ENCODE measurements around the gene ZBTB44. TPM values are rescaled to one million over a fixed set of nuclear protein-coding genes. Genes with fewer than 3 reads are reported as not detected.
"Not testable (repeated sequence)": the region's sequence is repeated elsewhere in the genome, so short reads cannot be mapped to it uniquely, and the experiment has no call there.

The ZBTB44 gene
- total and polyA plus RNA-seq, 2 donors, result 12.1 to 85.6 TPM

DNA sequence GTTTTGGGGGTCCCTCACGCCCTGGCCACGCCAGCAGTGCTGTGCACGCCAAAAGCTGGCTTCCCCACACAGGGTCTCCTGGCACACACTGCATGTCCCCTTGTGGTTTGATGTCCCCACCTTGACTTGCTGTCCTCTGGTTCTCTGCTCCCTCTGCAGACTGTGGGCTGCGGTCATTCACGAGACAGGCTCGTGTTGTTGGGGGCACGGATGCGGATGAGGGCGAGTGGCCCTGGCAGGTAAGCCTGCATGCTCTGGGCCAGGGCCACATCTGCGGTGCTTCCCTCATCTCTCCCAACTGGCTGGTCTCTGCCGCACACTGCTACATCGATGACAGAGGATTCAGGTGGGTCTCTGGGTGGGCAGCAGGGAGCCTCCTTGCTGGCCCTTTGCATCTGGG is 114.9 kb downstream of the ZBTB44 start:
- no peaks in the 10 kb centered on the region for H3K4me1 ChIP-seq (ENCODE audit: insufficient read depth)
- no peak overlapping the region for H3K27ac ChIP-seq (ENCODE audit: low read depth)
- DNase-seq (ENCODE audit: extremely low spot score), result no peak
- WGBS, result 91% methylated on average over 12 of the region's 12 CpGs
- H3K4me3 ChIP-seq (ENCODE audit: low read depth, low read length), result no peak overlapping the region
- no peaks in the 10 kb centered on the region for H3K36me3 ChIP-seq (ENCODE audit: insufficient read depth)

- no peak for DNase-seq (ENCODE audit: extremely low spot score)
- 90% methylated on average over 15 of the region's 15 CpGs for WGBS
Measured at GRCh38 chr11:130198964-130199363, 115.8 kb downstream of the ZBTB44 start.

GRCh38 chr11:130198292-130198691 is 116.4 kb downstream of the ZBTB44 start:
- H3K27ac ChIP-seq (ENCODE audit: low read depth), result no peak overlapping the region
- DNase-seq (ENCODE audit: extremely low spot score), result no peak
- H3K4me1 ChIP-seq (ENCODE audit: insufficient read depth), result no peaks in the 10 kb centered on the region
- 84% methylated on average over 22 of the region's 22 CpGs for WGBS
- no peak overlapping the region for H3K4me3 ChIP-seq (ENCODE audit: low read depth, low read length)
- H3K36me3 ChIP-seq (ENCODE audit: insufficient read depth), result no peaks in the 10 kb centered on the region

More at GRCh38 chr11:130198964-130199363, 115.8 kb downstream of the ZBTB44 start:
- Histone ChIP-seq H3K36me3 (ENCODE audit: insufficient read depth) (no peaks in the 10 kb centered on the region), H3K27ac (ENCODE audit: low read depth) (no peak overlapping the region), H3K4me3 (ENCODE audit: low read depth, low read length) (no peak overlapping the region), H3K4me1 (ENCODE audit: insufficient read depth) (no peaks in the 10 kb centered on the region)

GRCh38 chr11:130197386-130198035 is 117.2 kb downstream of the ZBTB44 start:
- H3K27ac ChIP-seq (ENCODE audit: low read depth), result no peak overlapping the region
- no peak for DNase-seq (ENCODE audit: extremely low spot score)
- H3K4me3 ChIP-seq (ENCODE audit: low read depth, low read length), result no peak overlapping the region
- no peaks in the 10 kb centered on the region for H3K36me3 ChIP-seq (ENCODE audit: insufficient read depth)
- H3K4me1 ChIP-seq (ENCODE audit: insufficient read depth), result no peaks in the 10 kb centered on the region
- WGBS, result 87% methylated on average over 27 of the region's 27 CpGs

DNA sequence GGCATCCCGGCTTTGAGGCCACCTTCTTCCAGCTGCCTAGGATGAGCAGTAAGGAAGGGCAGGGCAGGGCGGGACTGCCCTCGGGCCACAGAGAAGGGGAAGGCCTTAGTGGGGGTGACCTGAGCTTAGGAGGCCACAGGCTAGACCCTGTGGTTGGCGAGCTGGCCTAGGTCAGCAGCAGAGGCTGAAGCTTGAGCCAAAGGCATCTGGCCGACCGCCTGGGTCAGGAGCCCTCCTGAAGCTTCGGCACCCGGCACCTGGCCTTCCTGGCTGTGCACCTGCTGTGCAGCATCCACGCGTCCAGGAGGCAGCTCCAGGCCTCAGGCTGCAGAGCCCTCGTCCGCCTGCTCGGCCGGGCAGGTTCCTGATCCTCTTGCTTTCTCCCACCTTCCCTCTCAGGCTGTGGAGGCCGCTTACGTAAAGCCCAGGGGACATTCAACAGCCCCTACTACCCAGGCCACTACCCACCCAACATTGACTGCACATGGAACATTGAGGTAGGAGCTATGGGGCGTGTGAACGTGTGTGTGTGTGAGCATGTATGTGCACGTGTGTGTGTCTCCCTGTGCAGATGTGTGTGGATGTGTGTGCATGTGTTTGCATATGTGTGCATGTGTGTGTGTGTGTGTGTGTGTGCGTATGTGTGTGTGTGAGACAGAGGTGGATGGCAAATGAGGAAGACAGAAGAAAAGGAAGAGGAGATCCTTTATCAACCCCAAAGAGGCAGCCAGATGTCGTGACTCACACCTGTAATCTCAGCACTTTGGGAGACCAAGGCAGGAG is 120.3 kb downstream of the ZBTB44 start:
- WGBS, result 92% methylated on average over 21 of the region's 21 CpGs
- no peak overlapping the region for H3K27ac ChIP-seq (ENCODE audit: low read depth)
- H3K4me3 ChIP-seq (ENCODE audit: low read depth, low read length), result no peak overlapping the region
- no peak for DNase-seq (ENCODE audit: extremely low spot score)
- no peaks in the 10 kb centered on the region for H3K4me1 ChIP-seq (ENCODE audit: insufficient read depth)
- no peaks in the 10 kb centered on the region for H3K36me3 ChIP-seq (ENCODE audit: insufficient read depth)

GRCh38 chr11:130193551-130193950 is 121.2 kb downstream of the ZBTB44 start:
- WGBS, result 94% methylated on average over 14 of the region's 14 CpGs
- not testable (repeated sequence) for H3K4me1 ChIP-seq (ENCODE audit: insufficient read depth); DNase-seq (ENCODE audit: extremely low spot score); H3K27ac ChIP-seq (ENCODE audit: low read depth); H3K36me3 ChIP-seq (ENCODE audit: insufficient read depth); H3K4me3 ChIP-seq (ENCODE audit: low read depth, low read length)

- 83% methylated on average over 4 of the region's 4 CpGs for WGBS
Measured at GRCh38 chr11:130192845-130193267, 121.9 kb downstream of the ZBTB44 start.

GRCh38 chr11:130191896-130192295 is 122.8 kb downstream of the ZBTB44 start:
- WGBS, result 93% methylated on average over 14 of the region's 14 CpGs
- Histone ChIP-seq H3K4me1 (ENCODE audit: insufficient read depth) (no peaks in the 10 kb centered on the region), H3K4me3 (ENCODE audit: low read depth, low read length) (no peak overlapping the region), H3K36me3 (ENCODE audit: insufficient read depth) (no peaks in the 10 kb centered on the region), H3K27ac (ENCODE audit: low read depth) (no peak overlapping the region)
- DNase-seq (ENCODE audit: extremely low spot score), result no peak

More at GRCh38 chr11:130192845-130193267, 121.9 kb downstream of the ZBTB44 start:
- no peaks in the 10 kb centered on the region for H3K36me3 ChIP-seq (ENCODE audit: insufficient read depth)
- H3K4me1 ChIP-seq (ENCODE audit: insufficient read depth), result no peaks in the 10 kb centered on the region
- no peak overlapping the region for H3K4me3 ChIP-seq (ENCODE audit: low read depth, low read length)
- no peak for DNase-seq (ENCODE audit: extremely low spot score)
- no peak overlapping the region for H3K27ac ChIP-seq (ENCODE audit: low read depth)

GRCh38 chr11:130190371-130190881 is 124.3 kb downstream of the ZBTB44 start:
- no peaks in the 10 kb centered on the region for H3K4me1 ChIP-seq (ENCODE audit: insufficient read depth)
- H3K27ac ChIP-seq (ENCODE audit: low read depth), result no peak overlapping the region
- WGBS, result 83% methylated on average over 29 of the region's 29 CpGs
- DNase-seq (ENCODE audit: extremely low spot score), result no peak
- no peak overlapping the region for H3K4me3 ChIP-seq (ENCODE audit: low read depth, low read length)
- H3K36me3 ChIP-seq (ENCODE audit: insufficient read depth), result no peaks in the 10 kb centered on the region

DNA sequence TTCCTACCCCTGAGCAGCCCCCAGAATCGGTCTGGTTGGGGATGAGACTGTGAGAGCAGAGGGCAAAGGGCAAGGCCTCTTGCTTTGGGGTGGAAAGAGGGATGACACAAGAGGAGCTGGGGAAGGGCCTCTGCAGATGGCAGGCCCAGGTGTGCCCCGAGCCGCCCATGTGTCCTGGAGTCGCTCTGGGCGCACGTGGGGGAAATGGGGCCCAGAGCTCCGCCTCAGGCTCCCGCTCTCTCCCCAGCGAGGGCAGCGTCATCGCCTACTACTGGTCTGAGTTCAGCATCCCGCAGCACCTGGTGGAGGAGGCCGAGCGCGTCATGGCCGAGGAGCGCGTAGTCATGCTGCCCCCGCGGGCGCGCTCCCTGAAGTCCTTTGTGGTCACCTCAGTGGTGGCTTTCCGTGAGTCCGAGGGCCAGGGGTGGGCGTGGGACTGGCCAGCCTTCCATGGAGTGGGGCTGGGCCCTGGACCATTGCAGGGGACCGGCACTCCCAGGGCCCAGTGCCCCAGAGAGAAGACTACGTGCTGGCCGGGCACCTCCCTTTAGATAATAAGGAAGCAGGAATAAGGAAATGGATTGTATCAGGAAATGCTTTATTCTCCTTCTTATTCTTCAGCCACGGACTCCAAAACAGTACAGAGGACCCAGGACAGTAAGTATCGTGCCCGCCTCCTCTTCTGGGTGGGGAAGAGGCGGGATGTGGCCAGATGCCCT is 125.1 kb downstream of the ZBTB44 start:
- Histone ChIP-seq H3K36me3 (ENCODE audit: insufficient read depth) (no peaks in the 10 kb centered on the region), H3K4me1 (ENCODE audit: insufficient read depth) (no peaks in the 10 kb centered on the region), H3K27ac (ENCODE audit: low read depth) (no peak overlapping the region), H3K4me3 (ENCODE audit: low read depth, low read length) (no peak overlapping the region)
- no peak for DNase-seq (ENCODE audit: extremely low spot score)
- WGBS, result 89% methylated on average over 32 of the region's 32 CpGs

GRCh38 chr11:130188585-130189347 is 126.0 kb downstream of the ZBTB44 start:
- 87% methylated on average over 19 of the region's 19 CpGs for WGBS
- H3K27ac ChIP-seq (ENCODE audit: low read depth), result no peak overlapping the region
- no peak for DNase-seq (ENCODE audit: extremely low spot score)
- no peaks in the 10 kb centered on the region for H3K4me1 ChIP-seq (ENCODE audit: insufficient read depth)
- no peak overlapping the region for H3K4me3 ChIP-seq (ENCODE audit: low read depth, low read length)
- no peaks in the 10 kb centered on the region for H3K36me3 ChIP-seq (ENCODE audit: insufficient read depth)

DNA sequence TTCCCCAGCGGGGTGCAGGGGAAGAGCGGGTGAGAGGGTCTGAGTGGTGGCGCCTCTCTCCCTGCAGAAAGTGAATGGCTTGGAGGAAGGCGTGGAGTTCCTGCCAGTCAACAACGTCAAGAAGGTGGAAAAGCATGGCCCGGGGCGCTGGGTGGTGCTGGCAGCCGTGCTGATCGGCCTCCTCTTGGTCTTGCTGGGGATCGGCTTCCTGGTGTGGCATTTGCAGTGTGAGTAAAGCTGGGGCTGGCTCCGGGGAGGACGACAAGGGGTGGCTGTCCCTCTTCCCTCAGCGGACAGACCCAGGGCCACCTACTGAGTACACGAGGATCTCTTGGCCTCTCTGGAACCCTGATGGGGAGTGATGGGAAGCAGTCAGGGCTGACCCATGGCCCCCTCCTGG is 126.7 kb downstream of the ZBTB44 start:
- DNase-seq (ENCODE audit: extremely low spot score), result no peak
- 93% methylated on average over 14 of the region's 14 CpGs for WGBS

GRCh38 chr11:130187096-130187495 is 127.6 kb downstream of the ZBTB44 start:
- Histone ChIP-seq H3K27ac (ENCODE audit: low read depth) (no peak overlapping the region), H3K4me3 (ENCODE audit: low read depth, low read length) (no peak overlapping the region), H3K4me1 (ENCODE audit: insufficient read depth) (no peaks in the 10 kb centered on the region), H3K36me3 (ENCODE audit: insufficient read depth) (no peaks in the 10 kb centered on the region)
- DNase-seq (ENCODE audit: extremely low spot score), result no peak
- WGBS, result 96% methylated on average over 13 of the region's 13 CpGs

More for the DNA sequence above, 126.7 kb downstream of the ZBTB44 start:
- no peaks in the 10 kb centered on the region for H3K36me3 ChIP-seq (ENCODE audit: insufficient read depth)
- no peak overlapping the region for H3K4me3 ChIP-seq (ENCODE audit: low read depth, low read length)
- no peak overlapping the region for H3K27ac ChIP-seq (ENCODE audit: low read depth)
- H3K4me1 ChIP-seq (ENCODE audit: insufficient read depth), result no peaks in the 10 kb centered on the region

All from urinary bladder (tissue), 4 donors.